DOHH2 (cell line): ENCODE results near the gene FREM1.

Source experiments
- CTCF ChIP-seq: fragments of 200-600 bp; sonication (generic); IDR thresholded peaks from one replicate; pipeline ENCODE4 v1.5.1; 2014; ENCODE audit warnings: antibody characterized with exemption, mild to moderate bottlenecking, low read depth, low read length; ENCODE audit not compliant: poor library complexity, severe bottlenecking
- EZH2phosphoT487 ChIP-seq: fragments of 200-600 bp; sonication (generic); IDR thresholded peaks from 2 replicates; pipeline ENCODE4 v1.6.1; 2017; ENCODE audit warnings: borderline replicate concordance, mild to moderate bottlenecking, antibody characterized with exemption, low read length, moderate library complexity, mixed read lengths

GRCh38 chr9:14935964-14936363 lies 25.7 kb upstream of the FREM1 start:
- TF ChIP-seq CTCF (no peak), EZH2phosphoT487 (no peak)
